ENCODE data around the gene PGM1. TPM values are rescaled to one million over a fixed set of nuclear protein-coding genes. Genes with fewer than 3 reads are reported as not detected.

The PGM1 gene
- total and polyA plus RNA-seq, 10 of the 15 experiments (the other 5 are each of a cell fraction or from before 2014, with no cell fraction given): 22.5 to 72.6 (median 50.8) TPM

GRCh38 chr1:63653976-63654375 is 60.8 kb downstream of the PGM1 start (continued):
- TF ChIP-seq POLR2AphosphoS2 (IDR thresholded peaks at IDR 0.05; ENCODE audit: low read depth, low read length): no peak
- no peak for TF ChIP-seq BCL11A (IDR thresholded peaks at IDR 0.05; ENCODE audit: low read depth, low read length)
- TF ChIP-seq FOXK2 (IDR thresholded peaks at IDR 0.05): no peak
- TF ChIP-seq RELA (IDR thresholded peaks at IDR 0.05; ENCODE audit: borderline replicate concordance, partially characterized antibody): no peak
- no peak for TF ChIP-seq SUPT20H (IDR thresholded peaks at IDR 0.05; ENCODE audit: borderline replicate concordance, control insufficient read depth, low read depth, low read length)
- TF ChIP-seq ZNF24 (IDR thresholded peaks at IDR 0.05): no peak
- TF ChIP-seq MEF2A (IDR thresholded peaks at IDR 0.05; ENCODE audit: insufficient read depth, low read depth, low read length): no peak
- TF ChIP-seq ZNF384 (IDR thresholded peaks at IDR 0.05; ENCODE audit: borderline replicate concordance, low read depth, low read length): no peak
- no peak for TF ChIP-seq CBX3 (IDR thresholded peaks at IDR 0.05; ENCODE audit: borderline replicate concordance, low read depth)
- TF ChIP-seq LARP7 (IDR thresholded peaks at IDR 0.05): no peak

DNA sequence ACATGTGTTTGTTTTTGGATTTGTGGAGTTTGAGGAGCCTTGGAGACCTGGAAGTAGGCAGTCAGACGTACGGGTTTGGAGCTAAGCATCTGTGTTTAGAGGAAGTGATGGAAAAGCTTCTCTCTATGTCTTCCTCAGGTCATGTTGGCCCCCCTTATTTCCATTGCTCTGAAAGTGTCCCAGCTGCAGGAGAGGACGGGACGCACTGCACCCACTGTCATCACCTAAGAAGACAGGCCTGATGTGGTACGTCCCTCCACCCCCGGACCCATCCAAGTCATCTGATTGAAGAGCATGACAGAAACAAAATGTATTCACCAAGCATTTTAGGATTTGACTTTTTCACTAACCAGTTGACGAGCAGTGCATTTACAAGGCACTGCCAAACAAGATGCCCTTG is 66.2 kb downstream of the PGM1 start:
- intact Hi-C loops (cut with micrococcal nuclease; ENCODE audit: unreplicated experiment): no loop called here
- no peak for ATAC-seq
- CTCF ChIA-PET: no interaction called here
- TF ChIP-seq NR2F1 (conservative IDR thresholded peaks at IDR 0.05): no peak
- TF ChIP-seq KDM1A (IDR thresholded peaks at IDR 0.05; ENCODE audit: borderline replicate concordance): no peak
- no peak for TF ChIP-seq CHD4 (IDR thresholded peaks at IDR 0.05)
- TF ChIP-seq MEF2A (IDR thresholded peaks at IDR 0.05; ENCODE audit: insufficient read depth, low read depth, low read length): no peak
- no peak for TF ChIP-seq MLLT1 (IDR thresholded peaks at IDR 0.05)
- no peak for TF ChIP-seq MEF2B (IDR thresholded peaks at IDR 0.05; ENCODE audit: partially characterized antibody, poor library complexity, severe bottlenecking)
- no peak for TF ChIP-seq CBFB (IDR thresholded peaks at IDR 0.05; ENCODE audit: low read depth)
- no peak for TF ChIP-seq ZNF24 (IDR thresholded peaks at IDR 0.05)
- TF ChIP-seq KAT2A (conservative IDR thresholded peaks at IDR 0.05; ENCODE audit: control insufficient read depth, low read depth, low read length): no peak
- TF ChIP-seq, protein P1, sequence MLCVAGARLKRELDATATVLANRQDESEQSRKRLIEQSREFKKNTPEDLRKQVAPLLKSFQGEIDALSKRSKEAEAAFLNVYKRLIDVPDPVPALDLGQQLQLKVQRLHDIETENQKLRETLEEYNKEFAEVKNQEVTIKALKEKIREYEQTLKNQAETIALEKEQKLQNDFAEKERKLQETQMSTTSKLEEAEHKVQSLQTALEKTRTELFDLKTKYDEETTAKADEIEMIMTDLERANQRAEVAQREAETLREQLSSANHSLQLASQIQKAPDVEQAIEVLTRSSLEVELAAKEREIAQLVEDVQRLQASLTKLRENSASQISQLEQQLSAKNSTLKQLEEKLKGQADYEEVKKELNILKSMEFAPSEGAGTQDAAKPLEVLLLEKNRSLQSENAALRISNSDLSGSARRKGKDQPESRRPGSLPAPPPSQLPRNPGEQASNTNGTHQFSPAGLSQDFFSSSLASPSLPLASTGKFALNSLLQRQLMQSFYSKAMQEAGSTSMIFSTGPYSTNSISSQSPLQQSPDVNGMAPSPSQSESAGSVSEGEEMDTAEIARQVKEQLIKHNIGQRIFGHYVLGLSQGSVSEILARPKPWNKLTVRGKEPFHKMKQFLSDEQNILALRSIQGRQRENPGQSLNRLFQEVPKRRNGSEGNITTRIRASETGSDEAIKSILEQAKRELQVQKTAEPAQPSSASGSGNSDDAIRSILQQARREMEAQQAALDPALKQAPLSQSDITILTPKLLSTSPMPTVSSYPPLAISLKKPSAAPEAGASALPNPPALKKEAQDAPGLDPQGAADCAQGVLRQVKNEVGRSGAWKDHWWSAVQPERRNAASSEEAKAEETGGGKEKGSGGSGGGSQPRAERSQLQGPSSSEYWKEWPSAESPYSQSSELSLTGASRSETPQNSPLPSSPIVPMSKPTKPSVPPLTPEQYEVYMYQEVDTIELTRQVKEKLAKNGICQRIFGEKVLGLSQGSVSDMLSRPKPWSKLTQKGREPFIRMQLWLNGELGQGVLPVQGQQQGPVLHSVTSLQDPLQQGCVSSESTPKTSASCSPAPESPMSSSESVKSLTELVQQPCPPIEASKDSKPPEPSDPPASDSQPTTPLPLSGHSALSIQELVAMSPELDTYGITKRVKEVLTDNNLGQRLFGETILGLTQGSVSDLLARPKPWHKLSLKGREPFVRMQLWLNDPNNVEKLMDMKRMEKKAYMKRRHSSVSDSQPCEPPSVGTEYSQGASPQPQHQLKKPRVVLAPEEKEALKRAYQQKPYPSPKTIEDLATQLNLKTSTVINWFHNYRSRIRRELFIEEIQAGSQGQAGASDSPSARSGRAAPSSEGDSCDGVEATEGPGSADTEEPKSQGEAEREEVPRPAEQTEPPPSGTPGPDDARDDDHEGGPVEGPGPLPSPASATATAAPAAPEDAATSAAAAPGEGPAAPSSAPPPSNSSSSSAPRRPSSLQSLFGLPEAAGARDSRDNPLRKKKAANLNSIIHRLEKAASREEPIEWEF (IDR thresholded peaks at IDR 0.05; ENCODE audit: insufficient replicate concordance, low read depth, low read length): no peak
- no peak for TF ChIP-seq IKZF1 (conservative IDR thresholded peaks at IDR 0.05)
- TF ChIP-seq SIN3A (IDR thresholded peaks at IDR 0.05; ENCODE audit: low read depth, low read length): no peak

More for the DNA sequence above, 66.2 kb downstream of the PGM1 start:
- FAIRE-seq (no peak), DNase-seq (ENCODE audit: low read depth, low spot score) (no peak)
- no peaks in the 10 kb centered on the region for H3K79me2 ChIP-seq (ENCODE audit: control insufficient read depth, insufficient read depth, low read length)
- no peaks in the 10 kb centered on the region for H3K9me3 ChIP-seq (replicated peaks; ENCODE audit: control insufficient read depth, insufficient read depth, low read length)
- H3K27me3 ChIP-seq (replicated peaks in 1 of 2; ENCODE audit: control insufficient read depth in 2 of 2, insufficient read depth in 2 of 2, low read length in 1 of 2): no peaks in the 10 kb centered on the region
- no peaks in the 10 kb centered on the region for H3K4me1 ChIP-seq (ENCODE audit: control insufficient read depth, insufficient read depth, low read length)
- H4K20me1 ChIP-seq (ENCODE audit: control insufficient read depth, insufficient read depth): no peaks in the 10 kb centered on the region
- POLR2A ChIA-PET: no interaction called here
- H3K27ac ChIP-seq (ENCODE audit: control insufficient read depth, insufficient read depth): no peak overlapping the region
- H3K4me3 ChIP-seq: no peak overlapping the region
- no peak overlapping the region for H3K4me2 ChIP-seq (ENCODE audit: control insufficient read depth, insufficient read depth)
- 89% methylated on average over 7 of the region's 7 CpGs for WGBS (ENCODE audit: insufficient coverage, insufficient replicate concordance, low lambda C conversion rate, missing lambda C conversion rate)
- BruUV-seq (replicated peaks): no TSS peak
- H3K9ac ChIP-seq (ENCODE audit: control insufficient read depth, insufficient read depth, low read length): no peak overlapping the region
- SMC1A ChIA-PET (ENCODE audit: uncharacterized antibody, unreplicated experiment): no interaction called here
- RAD21 ChIA-PET (ENCODE audit: unreplicated experiment): no interaction called here
- peaks cover 2 to 11% of the 10 kb centered on the region in 2 experiments; a peak in 3 of 4 replicates for H3K36me3 ChIP-seq (ENCODE audit: control insufficient read depth in 2 of 2, insufficient read depth in 2 of 2, low read length in 1 of 2)
- no peak overlapping the region for H2AFZ ChIP-seq (ENCODE audit: control insufficient read depth, low read depth, low read length)
- in situ Hi-C loops (cut with MboI): no loop called here

Data from GM12878 (cell line).